Endothelial cell of hepatic sinusoid (primary cell): ENCODE data around the gene SPRR4.

Experiments
- in situ Hi-C: cut with HindIII; loops from 2 replicates; pipeline ENCODE4 v1.10.0; 2017; ENCODE audit warnings: low sequenced_read_pairs

SPRR4 gene

GRCh38 chr1:152964536-152964935, 5.9 kb upstream of the SPRR4 start:
- in situ Hi-C loops = no loop called here

- in situ Hi-C loops = loop anchor here (5.0 kb wide), 1 partner anchor 34 kb away; no protein-coding TSS in a partner anchor
Measured at GRCh38 chr1:152965853-152966252, 4.6 kb upstream of the SPRR4 start.

GRCh38 chr1:152967201-152967600, 3.2 kb upstream of the SPRR4 start:
- in situ Hi-C loops = loop anchor here (5.0 kb wide), 1 partner anchor 35 kb away; no protein-coding TSS in a partner anchor

DNA sequence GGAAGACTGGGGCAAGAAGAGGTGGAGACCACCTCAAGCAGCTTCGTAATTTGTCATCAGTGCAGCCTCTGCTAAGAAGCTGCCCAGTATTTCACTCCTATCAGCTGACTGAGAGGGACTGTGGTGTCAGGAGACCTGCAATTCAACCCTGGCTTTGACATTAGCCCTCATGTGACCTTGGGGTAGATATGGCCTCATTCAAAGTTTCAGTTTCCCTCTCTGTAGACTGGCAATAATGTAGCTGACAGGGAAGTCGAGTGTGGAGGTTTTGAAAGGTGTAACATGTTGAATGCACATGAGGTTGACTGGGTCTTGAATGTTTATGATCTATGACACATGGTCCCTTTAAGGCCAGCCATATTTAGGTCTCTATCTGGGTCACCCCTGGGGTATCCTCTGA, 2.2 kb upstream of the SPRR4 start:
- in situ Hi-C loops = loop anchor here (5.0 kb wide), 1 partner anchor 36 kb away; no protein-coding TSS in a partner anchor

- in situ Hi-C loops = loop anchor here (5.0 kb wide), 1 partner anchor 37 kb away; no protein-coding TSS in a partner anchor
Measured at GRCh38 chr1:152969036-152969435, 1.4 kb upstream of the SPRR4 start.

DNA sequence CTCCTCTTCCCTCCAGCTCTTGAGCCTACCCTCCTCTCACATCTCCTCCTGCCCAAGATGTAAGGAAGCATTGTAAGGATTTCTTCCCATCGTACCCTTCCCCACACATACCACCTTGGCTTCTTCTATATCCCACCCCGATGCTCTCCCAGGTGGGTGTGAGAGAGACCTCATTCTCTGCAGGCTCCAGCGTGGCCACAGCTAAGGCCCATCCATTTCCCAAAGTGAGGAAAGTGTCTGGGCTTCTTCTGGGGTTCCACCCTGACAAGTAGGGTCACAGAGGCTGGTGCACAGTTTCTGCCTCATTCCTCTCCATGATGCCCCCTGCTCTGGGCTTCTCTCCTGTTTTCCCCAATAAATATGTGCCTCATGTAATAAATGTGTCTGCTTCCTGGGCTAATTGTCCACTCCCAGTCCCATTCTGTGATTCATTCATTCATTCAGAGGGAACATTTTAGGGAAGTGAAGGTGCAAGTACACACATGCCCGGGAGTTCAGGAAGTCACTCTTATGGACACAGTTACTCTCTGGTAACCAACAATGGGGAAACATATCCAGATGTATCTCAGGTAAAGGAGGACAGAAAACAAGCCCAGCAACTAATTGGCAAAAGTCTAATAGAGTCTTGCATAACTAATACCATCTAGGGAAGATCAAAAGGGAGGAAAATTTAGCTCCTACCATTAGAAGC, 1.9 kb downstream of the SPRR4 start:
- in situ Hi-C loops = no loop called here

DNA sequence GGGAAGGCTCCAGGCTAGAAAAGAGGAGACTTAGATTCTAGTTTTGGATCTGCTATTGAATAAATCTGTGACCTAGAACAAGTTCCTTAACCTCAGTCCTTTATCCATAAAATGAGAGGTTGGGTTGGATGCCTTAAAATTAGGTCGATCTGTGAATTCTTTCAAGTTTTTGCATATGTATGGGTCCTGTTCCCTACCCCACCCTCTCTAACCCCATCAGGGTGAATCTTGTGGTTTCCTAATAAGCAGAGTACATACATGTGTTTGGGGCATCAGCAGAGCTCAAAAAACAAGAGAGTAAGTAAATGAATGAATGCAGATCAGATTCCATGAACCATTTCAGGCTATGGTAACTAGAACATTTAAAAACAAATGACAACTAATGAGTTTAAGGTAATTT, 6.2 kb downstream of the SPRR4 start:
- in situ Hi-C loops = no loop called here

- in situ Hi-C loops = no loop called here
Measured at GRCh38 chr1:152977614-152978013, 7.2 kb downstream of the SPRR4 start.

DNA sequence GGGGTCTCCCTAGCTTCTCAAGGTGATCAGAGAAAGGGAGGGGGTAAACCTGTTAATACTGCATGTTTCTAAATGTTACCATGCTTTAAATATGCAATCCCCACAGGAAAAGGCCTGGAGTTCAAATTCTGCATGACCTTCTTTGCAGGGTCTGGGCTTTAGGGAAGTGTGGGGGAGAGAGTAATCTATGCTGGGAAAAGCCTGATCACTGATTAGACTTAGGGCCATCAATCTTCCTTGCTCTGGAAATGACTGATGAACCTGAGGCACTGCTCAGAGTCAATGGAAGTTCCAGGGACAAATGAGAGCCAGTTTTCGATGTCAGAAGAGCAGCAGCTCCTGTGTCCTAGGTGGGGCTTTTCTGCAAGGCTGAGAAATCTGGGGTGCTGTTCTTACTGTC, 10.2 kb downstream of the SPRR4 start:
- in situ Hi-C loops = no loop called here

DNA sequence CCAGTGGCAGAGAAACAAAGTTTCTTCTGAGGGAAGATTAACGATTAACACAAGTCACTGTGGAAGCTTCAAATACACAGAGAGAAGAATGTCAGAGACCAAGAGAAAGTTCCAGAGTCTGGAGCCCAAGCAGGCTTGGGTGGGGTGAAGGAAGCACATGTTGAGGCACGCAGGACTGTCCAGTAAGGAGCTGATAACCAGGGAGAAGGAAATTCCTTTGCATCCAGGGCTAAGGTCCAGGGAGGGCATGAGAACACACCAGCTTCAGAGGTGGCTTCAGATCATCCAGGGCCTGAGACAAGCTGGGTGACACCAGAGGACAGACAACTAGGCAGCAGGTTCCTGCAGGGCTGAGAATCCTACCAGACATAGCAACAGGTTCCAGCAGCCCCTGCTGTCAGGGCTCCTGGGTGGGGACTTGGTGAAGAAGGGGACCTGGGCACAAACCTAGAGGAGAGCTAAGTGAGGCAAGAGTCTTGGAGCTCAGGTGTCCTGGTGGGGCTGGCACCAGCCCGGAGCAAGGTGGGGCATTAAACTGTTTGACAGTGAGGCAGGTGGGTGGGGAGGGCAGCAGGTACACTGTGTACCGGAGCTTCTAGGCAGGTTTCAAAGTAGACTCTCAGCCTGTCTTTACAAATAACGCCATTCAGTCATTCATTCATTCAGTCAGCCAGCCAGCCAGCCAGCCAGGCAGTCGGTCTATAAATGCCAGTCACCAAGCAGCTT, 10.9 kb downstream of the SPRR4 start:
- in situ Hi-C loops = no loop called here

GRCh38 chr1:152982076-152982475, 11.6 kb downstream of the SPRR4 start:
- in situ Hi-C loops = no loop called here

- in situ Hi-C loops = no loop called here
Measured at GRCh38 chr1:152983234-152983633, 12.8 kb downstream of the SPRR4 start.

GRCh38 chr1:152983743-152984142, 13.3 kb downstream of the SPRR4 start, which contains the start of gene SPRR1A:
SPRR1A (plus strand) TSS chr1:152984081; CDS start chr1:152985231, 1,150 bp downstream.
- in situ Hi-C loops = no loop called here

DNA sequence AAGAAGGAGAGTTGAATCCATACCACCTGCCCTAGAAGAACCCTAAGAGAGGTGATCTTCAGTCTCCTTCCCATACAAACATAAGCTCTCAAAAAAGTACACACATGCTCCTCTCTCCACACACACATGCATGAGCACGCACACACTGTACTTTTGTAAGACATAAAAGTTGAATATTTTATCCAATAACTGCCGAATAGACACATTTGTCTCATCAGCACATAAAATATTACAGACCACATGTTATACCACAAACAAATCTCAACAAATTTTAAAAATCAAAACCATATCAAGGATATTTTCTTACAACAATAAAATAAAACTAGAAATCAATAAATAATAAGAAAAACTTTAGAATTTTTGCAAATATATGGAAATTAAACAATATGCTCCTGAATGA, 16.1 kb downstream of the SPRR4 start:
- in situ Hi-C loops = no loop called here

DNA sequence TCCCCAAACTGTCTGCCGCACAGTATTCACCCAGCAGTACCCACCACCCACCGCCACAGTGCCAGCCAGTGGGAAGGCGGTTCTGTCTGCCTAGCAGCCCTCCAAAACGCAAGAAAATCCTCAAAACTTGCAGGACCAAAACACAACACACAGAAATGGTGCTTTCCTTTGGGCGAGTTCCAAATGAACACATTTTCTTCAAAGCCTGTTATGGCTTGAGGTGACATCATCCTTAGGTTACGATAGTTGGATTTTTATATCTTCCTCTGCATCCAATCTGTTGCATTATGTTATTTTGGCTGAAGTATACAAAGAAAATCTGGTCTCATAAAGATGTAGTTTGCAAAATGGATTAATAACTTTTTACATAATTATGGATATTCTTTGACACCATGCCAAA, 22.7 kb downstream of the SPRR4 start:
- in situ Hi-C loops = no loop called here

DNA sequence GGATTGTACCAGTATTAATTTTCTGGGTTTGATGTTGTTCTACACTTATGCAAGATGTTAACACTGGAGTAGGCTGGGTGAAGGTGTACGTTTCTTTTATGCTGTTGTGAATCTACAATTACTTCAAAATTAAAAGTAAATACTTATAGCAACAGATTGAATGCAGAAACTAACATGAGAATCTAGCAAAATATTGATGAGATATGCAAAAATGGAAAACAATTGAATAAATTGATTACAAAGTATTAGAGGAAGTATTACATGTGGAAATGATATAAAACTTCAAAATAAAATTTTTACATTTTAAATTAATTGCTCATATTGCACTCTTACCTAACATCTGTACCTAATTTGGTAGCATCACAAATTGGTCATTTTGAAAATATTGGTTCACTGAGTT, 25.4 kb downstream of the SPRR4 start:
- in situ Hi-C loops = no loop called here

DNA sequence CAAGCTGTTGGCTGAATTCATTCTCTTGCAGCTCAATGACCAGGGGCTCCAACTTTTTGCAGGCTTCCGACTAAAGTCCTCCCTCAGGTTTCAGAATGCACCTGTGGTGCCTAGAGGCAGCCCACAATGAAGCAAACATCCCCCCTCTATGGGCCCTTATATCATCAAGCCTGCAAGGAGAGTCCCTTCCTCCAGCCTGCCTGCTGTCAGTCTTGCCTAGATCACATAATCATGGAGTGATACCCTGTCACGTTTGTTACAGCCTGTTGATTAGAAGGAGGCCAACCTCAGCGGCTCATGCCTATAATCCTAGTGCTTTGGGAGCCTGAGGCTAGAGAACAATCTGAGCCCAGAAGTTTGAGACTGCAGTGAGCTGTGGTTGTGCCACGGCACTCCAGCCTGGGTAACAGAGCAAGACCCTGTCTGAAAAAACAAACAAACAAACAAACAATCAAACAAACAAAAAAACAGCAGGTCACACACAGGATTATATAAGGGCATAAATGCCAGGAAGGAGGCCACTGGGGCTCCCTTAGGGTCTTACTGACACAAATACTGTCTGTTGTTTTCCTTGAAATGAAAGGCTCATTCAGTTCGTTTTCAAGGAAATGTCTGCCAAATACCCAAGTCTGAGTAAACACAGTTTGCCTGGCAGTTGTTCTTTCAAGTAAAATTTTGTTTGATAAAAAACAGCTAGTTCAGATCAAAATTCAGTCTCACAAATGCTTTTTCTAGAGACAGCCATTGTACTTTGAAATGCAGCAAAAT, 26.4 kb downstream of the SPRR4 start:
- in situ Hi-C loops = no loop called here

DNA sequence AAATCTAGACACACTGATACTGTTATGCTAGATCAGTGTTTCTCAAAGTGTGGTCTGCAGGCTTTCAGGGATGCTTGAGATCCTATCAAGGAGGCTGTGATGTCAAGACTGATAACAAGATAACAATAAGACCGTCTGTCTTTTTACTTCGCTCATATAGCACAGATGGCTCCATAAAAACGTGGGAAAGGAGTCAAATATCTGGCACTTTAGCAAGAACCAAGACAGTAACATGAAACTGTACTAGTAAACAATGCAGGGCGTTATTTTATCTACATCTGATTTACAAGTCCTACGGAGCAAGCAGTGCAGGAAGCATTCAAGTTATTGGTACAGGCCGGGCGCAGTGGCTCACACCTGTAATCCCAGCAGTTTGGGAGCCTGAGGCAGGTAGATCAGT, 27.5 kb downstream of the SPRR4 start:
- in situ Hi-C loops = no loop called here

DNA sequence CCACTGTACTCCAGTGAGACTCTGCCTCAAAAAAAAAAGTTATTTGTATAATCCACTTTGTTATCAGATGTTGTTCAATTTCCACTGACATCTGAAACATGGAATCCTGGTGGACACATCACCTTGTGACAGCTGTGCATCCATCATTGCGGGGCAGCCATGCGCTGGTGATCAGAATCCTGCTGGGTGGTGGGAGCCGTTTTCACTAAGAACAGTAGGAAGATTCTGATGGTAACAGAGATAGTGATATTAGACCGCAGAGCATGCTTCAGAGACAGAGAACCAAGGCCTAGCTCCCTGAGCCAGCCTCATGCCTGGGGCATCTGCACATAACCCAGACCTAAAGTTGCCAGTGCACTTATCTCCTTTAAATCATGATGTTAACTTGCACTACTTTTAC, 28.0 kb downstream of the SPRR4 start:
- in situ Hi-C loops = no loop called here

DNA sequence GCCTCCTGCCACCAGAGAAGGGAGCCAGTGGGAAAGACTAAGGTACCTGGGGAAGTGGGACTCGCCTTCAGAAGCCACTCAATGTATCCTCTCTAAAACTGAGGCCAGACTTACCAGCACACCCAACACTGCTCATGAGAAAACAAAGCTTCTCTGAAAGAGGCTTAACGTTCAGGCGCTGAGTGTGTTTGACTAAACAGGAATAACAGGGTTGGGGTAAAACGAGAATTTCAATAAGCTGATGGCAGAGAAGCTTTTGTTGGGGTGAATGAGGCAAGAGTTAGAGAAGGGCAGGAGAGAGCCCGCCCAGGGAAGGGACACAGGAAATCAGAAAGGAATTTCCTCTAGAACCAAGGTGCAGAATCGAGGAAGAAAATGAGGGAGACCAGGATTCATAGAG, 29.4 kb downstream of the SPRR4 start:
- in situ Hi-C loops = no loop called here

DNA sequence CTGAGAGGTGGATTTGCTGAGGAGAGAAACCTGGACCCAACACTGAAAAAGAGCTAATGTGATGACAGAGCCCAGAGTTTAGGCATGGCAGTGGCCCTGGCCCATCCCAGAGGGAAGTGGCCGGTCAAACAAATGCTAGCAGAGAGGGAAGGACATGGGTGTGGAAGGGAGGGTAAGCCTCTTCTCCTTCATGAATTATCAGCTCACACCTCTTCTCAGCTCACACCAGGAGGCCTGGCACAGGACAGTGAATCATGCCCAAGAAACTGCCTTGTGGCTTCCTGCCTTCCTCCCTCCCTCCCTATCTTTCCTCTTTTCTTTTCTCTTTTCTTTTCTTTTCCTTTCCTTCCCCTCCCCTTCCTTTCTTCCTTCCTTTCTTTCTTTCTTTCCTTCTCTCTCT, 29.8 kb downstream of the SPRR4 start:
- in situ Hi-C loops = no loop called here

- in situ Hi-C loops = no loop called here
Measured at GRCh38 chr1:153001382-153001781, 30.9 kb downstream of the SPRR4 start, which contains the start of gene SPRR3. SPRR3 (plus strand) TSS chr1:153001749; CDS start chr1:153003021, 1,272 bp downstream.
